Measurements from ENCODE around the gene FBLN2.
"Not testable (repeated sequence)": the region's sequence is repeated elsewhere in the genome, so short reads cannot be mapped to it uniquely, and the experiment has no call there.

FBLN2 gene

GRCh38 chr3:13548696-13549622 lies at the start of gene FBLN2:
FBLN2 (plus strand) TSS chr3:13549125; CDS start chr3:13570356, 21,231 bp downstream.
- no peak within 1 kb of the TSS for H3K4me3 ChIP-seq (ENCODE audit: low read depth, low read length)
- no peak for DNase-seq (ENCODE audit: low read depth)
- TF ChIP-seq CTCF (IDR thresholded peaks at IDR 0.05; ENCODE audit: insufficient read depth, low read depth, low read length, missing control alignments) = no peak

GRCh38 chr3:13499246-13499645 lies 49.7 kb upstream of the FBLN2 start:
- DNase-seq (ENCODE audit: low read depth); H3K4me3 ChIP-seq (ENCODE audit: low read depth, low read length): not testable (repeated sequence)

- no peak for DNase-seq (ENCODE audit: low read depth)
- H3K4me3 ChIP-seq (ENCODE audit: low read depth, low read length) = no peak overlapping the region
- peak; percentile 66 for TF ChIP-seq CTCF (IDR thresholded peaks at IDR 0.05; ENCODE audit: insufficient read depth, low read depth, low read length, missing control alignments)
These were observed 48.6 kb upstream of the FBLN2 start for GRCh38 chr3:13500133-13500885.

GRCh38 chr3:13501056-13501455 lies 47.9 kb upstream of the FBLN2 start:
- TF ChIP-seq CTCF (IDR thresholded peaks at IDR 0.05; ENCODE audit: insufficient read depth, low read depth, low read length, missing control alignments) = no peak
- no peak overlapping the region for H3K4me3 ChIP-seq (ENCODE audit: low read depth, low read length)
- DNase-seq (ENCODE audit: low read depth) = no peak

- TF ChIP-seq CTCF (IDR thresholded peaks at IDR 0.05; ENCODE audit: insufficient read depth, low read depth, low read length, missing control alignments) = no peak
- H3K4me3 ChIP-seq (ENCODE audit: low read depth, low read length) = no peak overlapping the region
- DNase-seq (ENCODE audit: low read depth) = no peak
These were observed 47.4 kb upstream of the FBLN2 start for GRCh38 chr3:13501521-13501920.

- no peak for DNase-seq (ENCODE audit: low read depth)
- no peak overlapping the region for H3K4me3 ChIP-seq (ENCODE audit: low read depth, low read length)
- TF ChIP-seq CTCF (IDR thresholded peaks at IDR 0.05; ENCODE audit: insufficient read depth, low read depth, low read length, missing control alignments) = no peak
These were observed 46.8 kb upstream of the FBLN2 start for GRCh38 chr3:13501958-13502790.

- no peak for TF ChIP-seq CTCF (IDR thresholded peaks at IDR 0.05; ENCODE audit: insufficient read depth, low read depth, low read length, missing control alignments)
- no peak overlapping the region for H3K4me3 ChIP-seq (ENCODE audit: low read depth, low read length)
- DNase-seq (ENCODE audit: low read depth) = no peak
These were observed 46.2 kb upstream of the FBLN2 start for GRCh38 chr3:13502791-13503060.
